NCI-H526 treated with DMSO at 0.1 percent for 48 hours (cell line): ENCODE results near the gene RAB5IF.
"Not testable (repeated sequence)": the region's sequence is repeated elsewhere in the genome, so short reads cannot be mapped to it uniquely, and the experiment has no call there.

ENCODE experiments used
- DNase-seq: peaks from one replicate; lab custom pipeline; 2025; lab: John Stamatoyannopoulos, UW

The RAB5IF gene

DNA sequence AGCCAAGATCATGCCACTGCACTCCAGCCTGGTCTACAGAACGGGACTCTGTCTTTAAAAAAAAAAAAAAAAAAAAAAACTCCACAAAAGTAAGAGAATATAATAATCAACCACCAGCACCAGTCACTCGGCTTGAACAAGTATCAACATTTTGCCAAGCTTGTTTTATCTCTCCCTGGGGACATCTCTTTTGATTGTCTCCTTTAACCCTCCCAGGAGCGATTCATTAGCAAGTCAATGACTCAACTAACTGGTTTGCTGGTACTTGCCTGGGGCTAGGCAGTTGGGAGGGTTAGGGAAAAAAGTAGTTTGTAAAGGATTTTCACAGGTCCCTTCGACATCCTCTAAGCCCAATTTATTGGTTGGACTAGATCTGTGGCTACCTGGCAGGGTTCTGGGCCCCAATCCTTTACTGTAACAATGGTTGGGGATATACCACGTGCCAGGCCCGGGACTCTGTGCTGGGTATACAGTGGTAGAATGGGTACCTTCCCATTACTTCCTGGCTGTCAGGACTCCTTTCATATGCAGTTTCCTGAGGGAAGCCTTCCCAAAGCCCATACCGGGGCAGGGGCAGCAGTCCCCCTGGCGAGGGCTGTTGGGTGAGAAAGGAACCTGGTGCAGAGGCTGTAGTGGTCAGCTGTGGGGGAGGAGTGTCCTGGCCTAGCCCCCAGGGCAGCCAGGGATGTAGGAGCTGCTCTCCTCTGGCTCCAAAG is 20.0 kb upstream of the RAB5IF start:
- peak; percentile 98 for DNase-seq

DNA sequence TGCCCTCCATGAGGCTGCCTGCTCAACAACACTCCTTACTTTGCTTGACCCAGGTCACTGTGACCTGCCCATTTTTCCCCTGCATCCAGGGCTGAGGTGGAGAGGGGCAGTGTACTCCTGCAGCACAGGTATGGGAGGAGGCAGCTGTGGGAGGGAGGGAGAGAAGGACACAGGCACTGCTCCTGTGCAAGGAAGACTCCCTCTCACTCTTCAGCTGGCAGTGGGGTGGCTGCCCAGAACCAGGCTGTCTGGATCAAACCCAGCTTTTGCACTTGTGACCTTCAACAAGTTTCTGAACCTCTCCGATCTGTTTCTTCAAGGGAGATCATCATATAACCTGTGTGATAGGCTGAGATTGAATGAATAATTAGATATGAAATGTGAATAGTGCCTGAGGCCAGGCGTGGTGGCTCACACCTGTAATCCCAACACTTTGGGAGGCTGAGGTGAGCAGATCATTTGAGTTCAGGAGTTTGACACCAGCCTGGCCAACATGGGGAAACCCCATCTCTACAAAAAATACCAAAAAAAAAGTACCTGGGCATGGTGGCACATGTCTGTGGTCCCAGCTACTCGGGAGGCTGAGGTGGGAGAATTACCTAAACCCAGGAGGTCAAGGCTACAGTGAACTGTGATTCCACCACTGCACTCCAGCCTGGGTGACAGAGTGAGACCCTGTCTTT is 18.1 kb upstream of the RAB5IF start:
- no peak for DNase-seq

GRCh38 chr20:36591281-36591680 is 14.3 kb upstream of the RAB5IF start:
- no peak for DNase-seq

- no peak for DNase-seq
Observed at GRCh38 chr20:36591854-36592641, 13.5 kb upstream of the RAB5IF start.

DNA sequence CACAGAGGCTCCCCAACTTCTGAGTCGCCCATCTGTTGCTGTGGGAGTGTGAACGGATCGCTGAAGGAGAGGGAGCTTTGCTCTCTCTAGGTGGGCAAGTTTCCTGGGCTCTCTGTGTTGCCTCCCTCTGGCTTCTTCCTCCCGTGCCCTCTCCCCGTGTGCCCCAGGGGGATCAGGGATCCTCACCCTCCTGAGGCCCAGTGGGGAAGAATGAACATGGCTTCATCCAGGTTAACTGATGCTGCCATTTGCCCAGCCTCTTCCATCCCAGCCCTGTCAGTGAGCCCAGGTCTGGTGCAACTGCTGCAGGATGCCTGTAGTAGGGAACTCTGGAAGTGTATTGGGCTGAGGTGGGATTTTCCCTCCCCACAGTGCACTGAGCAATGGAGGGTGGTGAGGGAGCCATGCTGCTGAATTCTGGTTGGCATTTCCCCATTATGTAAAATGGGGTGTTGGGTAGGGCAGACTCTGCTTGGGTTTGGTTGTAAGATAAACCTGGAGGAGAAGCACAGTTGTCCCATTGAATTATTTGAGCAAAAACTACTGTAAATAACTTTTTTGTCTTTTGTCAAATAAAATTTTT is 12.1 kb upstream of the RAB5IF start:
- DNase-seq: no peak

DNA sequence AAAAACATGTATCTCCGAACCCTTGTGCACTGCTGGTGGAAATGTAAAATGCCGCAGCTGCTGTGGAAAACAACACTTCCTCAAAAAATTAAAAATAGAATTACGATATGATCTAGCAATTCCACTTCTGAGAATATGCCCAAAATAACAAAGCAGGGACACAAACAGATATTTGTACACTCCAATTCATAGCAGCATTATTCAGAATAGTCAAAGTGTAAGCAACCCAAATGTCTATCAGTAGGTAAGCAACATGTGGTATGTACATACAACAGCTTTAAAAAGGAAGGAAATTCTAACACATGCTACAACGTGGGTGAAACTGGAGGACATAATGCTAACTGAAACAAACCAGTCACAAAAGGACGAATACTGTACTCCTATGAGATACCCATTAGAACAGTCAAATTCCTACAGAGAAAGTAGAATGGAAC is 5.7 kb upstream of the RAB5IF start:
- no peak for DNase-seq

GRCh38 chr20:36601540-36601939 is 4.0 kb upstream of the RAB5IF start:
- no peak for DNase-seq

- no peak for DNase-seq
Observed at GRCh38 chr20:36604952-36605398, 604 bp upstream of the RAB5IF start.

DNA sequence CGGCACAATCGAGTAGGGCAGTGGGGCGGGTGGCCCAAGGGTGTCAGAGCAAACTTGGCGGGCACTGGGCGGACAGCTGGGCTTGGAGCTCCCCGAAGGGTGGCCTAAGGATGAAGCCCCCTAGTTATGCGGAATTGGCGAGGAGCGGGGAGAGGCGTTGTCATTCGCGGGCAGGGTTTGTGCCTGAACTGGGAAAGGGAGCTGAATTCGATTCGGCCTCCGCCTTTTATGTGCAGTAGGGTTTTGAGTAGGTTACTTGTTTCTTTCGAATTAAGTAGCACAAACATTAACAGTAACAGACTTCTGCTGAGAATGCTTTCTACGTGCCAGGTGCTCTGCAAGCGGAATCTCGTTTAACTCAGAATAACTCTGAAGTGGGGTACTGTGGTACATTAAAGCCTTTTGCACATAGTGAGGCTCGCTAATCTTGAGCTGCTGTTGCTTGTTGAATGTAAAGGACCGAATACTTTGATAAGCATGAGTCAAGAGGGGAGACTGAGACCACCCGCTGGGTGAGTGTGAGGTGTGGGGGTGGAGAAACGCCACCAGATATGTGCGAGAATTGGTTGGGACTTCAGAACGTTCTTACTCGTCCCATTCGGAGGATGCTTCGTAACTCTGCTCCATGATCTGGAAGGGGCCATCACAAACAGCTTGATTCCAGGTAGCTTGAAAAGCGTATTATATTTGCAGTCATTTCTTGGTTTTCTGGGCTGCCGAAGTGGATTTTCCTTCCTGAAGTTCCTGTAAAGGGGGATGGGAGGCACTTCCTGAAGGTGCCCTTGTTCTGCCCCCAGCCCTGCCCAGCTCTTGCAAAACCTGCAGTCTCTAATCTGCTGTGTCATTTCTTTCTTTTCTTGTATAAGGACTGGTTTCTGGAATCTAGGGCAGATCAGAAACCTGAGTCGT is 833 bp downstream of the RAB5IF start:
- DNase-seq: no peak

DNA sequence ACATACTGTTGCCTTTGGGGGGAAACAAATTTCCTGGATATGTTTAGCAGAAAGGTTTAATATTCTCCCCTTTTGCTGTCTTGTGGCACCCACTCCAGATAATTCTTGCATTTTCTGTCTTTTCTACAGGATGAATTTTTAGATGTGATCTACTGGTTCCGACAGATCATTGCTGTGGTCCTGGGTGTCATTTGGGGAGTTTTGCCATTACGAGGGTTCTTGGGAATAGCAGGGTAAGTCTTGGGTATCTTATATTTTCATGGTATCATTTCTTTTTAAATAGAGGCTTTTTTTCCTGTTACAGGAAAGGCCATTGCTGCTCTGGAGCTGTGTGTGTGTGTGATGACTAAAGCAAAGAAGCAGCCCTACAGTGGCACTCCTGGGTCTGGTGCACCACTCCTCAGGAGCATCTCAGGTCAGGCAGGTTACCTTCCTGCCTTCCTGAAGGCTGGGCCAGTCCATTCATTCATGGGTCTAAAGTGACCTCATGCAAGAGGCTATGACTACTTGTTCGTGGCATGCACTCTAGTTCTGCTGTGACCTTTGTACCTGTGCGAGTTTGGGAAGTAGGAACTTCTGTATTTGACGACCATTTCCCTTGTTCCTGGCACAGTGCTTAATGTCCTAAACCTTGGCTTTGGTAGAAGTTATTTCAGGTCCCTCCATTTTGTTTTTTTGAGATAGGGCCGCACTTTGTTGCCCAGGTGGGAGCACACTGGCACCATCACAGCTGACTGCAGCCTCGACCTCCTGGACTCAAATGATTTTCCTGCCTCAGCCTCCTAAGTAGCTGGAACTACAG is 2.2 kb downstream of the RAB5IF start:
- no peak for DNase-seq

DNA sequence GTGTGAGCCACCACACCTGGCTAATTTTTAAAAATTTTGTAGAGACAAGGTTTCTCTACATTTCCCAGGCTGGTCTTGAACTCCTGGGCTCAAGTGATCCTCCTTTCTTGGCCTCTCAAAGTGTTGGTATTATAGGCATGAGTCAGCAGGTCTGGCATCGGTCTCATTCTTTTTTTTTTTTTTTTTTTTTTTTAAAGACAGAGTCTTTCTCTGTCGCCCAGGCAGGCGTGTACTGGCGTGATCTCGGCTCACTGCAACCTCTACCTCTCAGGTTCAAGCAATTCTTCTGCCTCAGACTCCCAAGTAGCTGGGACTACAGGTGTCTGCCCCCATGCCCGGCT is 2.8 kb downstream of the RAB5IF start:
- not testable (repeated sequence) for DNase-seq

DNA sequence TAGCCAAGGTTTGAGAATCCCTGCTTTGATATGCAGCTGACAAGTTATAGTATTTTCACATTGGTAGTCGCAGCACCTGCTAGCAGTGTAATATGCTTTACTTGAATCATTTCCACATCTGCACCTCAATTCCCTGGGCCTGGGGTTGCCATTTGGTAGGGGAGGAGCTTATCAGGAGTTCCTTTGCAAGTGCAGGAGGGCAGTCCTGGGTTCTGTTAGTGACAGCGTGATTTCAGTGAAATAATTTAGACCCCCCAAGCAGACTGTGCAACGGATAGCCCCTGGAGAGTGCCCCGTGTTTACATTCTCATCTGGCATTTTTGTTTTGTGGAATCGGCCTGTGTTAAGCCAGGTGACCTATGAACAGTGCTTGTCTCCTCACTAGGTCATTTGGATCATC is 6.0 kb downstream of the RAB5IF start:
- no peak for DNase-seq

DNA sequence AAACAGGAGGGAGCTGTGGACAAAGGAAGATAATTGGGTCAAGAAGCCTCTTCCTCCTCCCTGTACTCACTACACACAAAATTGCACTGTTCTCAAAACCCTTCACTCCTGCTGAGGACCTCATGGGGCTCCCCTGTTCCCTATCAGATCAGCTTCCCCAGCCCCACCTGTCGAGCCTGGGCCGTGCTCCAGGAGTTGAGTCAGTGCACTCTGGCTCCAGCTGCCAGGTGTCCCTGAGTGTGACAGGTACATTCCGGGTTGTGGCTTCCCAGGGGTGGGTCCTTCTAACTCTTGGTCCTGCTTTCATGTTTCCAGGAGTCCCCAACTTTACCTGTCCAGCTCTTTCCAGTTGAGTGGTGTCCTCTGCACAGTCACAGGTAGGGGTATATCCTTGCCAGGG is 8.4 kb downstream of the RAB5IF start:
- no peak for DNase-seq

GRCh38 chr20:36614781-36615557 is 9.4 kb downstream of the RAB5IF start:
- DNase-seq: no peak

- no peak for DNase-seq
Observed at GRCh38 chr20:36620917-36621316, 15.3 kb downstream of the RAB5IF start.

DNA sequence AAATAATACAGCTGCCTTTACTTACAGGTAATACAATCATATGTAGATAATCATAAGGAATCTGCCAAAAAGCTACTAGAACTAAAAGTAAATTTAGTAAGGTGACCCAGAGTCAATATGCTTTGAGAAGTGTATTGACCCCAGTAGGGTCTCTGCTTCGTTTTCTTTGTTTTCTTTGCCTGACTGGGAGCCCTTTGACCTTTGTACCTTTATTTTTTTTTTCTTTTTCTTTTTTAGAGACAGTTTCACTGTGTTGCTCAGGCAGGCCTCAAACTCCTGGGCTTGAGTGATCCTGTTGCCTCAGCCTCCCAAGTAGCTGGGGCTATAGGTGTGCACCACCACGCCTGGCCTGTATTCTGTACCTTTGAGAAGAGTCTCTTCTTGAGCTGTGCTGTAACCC is 17.9 kb downstream of the RAB5IF start:
- DNase-seq: no peak

DNA sequence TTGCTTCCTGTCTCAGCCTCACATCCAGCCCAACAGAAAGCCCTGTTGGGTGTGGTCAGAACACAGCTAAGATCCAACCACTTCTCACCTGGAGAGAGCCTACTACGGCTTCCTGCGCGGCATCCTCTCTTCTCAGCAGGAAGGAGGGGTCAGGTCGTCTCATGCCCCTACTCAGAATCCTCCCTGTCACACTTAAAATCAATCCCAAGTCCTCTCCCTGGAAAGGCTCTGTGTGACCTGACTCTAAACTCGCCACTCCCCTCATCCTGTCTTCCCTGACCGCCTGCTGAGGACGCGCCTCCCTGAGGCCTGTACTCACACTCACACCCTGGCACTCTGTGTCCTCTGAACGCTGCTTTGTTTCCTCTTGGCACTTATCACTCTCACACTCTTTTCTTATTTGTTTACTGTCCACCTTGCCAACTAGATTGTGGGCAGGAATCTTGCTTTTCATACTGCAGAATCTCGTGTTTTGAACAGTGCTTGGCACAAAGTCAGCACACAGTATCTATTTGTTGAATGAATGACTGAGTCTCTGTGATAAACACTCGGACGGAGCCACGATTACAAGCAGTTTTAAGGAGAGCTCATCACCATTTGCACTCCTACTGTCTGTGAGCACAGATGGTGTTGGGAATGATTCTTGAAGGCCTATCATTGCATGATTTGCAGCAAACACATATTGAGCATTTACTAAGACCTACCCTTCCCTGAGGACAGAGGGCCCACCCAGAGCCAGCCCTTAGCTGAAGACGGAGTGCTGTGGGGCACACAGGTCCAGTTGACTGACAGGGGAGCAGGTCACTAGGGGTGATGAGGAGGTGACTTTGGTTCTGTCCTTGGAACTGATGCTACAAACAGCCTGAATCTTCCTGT is 18.7 kb downstream of the RAB5IF start:
- no peak for DNase-seq

GRCh38 chr20:36624944-36625324 is 19.4 kb downstream of the RAB5IF start:
- no peak for DNase-seq

- no peak for DNase-seq
Observed at GRCh38 chr20:36628076-36628475, 22.5 kb downstream of the RAB5IF start.
